Retinal pigment epithelial cell (primary cell): Measurements from ENCODE around the gene RPL18.

Experiments used
- DNase-seq: peaks from one replicate; pipeline ENCODE4 v3.0.0-alpha.2; 2010; ENCODE audit warnings: low read depth
- H3K4me3 ChIP-seq: 2 replicates; pipeline ENCODE4 v1.5.1; 2011; ENCODE audit warnings: mild to moderate bottlenecking, low read length, control low read depth, moderate library complexity
- TF ChIP-seq, protein P1 (sequence below): conservative IDR thresholded peaks from 2 replicates; pipeline ENCODE4 v1.5.1; 2011; ENCODE audit warnings: low read depth, low read length, control low read depth, inconsistent platforms

RPL18 gene

GRCh38 chr19:48615231-48616040 is 3.5 kb downstream of the RPL18 start:
- no peak for DNase-seq
- TF ChIP-seq, protein P1, sequence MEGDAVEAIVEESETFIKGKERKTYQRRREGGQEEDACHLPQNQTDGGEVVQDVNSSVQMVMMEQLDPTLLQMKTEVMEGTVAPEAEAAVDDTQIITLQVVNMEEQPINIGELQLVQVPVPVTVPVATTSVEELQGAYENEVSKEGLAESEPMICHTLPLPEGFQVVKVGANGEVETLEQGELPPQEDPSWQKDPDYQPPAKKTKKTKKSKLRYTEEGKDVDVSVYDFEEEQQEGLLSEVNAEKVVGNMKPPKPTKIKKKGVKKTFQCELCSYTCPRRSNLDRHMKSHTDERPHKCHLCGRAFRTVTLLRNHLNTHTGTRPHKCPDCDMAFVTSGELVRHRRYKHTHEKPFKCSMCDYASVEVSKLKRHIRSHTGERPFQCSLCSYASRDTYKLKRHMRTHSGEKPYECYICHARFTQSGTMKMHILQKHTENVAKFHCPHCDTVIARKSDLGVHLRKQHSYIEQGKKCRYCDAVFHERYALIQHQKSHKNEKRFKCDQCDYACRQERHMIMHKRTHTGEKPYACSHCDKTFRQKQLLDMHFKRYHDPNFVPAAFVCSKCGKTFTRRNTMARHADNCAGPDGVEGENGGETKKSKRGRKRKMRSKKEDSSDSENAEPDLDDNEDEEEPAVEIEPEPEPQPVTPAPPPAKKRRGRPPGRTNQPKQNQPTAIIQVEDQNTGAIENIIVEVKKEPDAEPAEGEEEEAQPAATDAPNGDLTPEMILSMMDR: no peak
- H3K4me3 ChIP-seq: no peak overlapping the region

DNA sequence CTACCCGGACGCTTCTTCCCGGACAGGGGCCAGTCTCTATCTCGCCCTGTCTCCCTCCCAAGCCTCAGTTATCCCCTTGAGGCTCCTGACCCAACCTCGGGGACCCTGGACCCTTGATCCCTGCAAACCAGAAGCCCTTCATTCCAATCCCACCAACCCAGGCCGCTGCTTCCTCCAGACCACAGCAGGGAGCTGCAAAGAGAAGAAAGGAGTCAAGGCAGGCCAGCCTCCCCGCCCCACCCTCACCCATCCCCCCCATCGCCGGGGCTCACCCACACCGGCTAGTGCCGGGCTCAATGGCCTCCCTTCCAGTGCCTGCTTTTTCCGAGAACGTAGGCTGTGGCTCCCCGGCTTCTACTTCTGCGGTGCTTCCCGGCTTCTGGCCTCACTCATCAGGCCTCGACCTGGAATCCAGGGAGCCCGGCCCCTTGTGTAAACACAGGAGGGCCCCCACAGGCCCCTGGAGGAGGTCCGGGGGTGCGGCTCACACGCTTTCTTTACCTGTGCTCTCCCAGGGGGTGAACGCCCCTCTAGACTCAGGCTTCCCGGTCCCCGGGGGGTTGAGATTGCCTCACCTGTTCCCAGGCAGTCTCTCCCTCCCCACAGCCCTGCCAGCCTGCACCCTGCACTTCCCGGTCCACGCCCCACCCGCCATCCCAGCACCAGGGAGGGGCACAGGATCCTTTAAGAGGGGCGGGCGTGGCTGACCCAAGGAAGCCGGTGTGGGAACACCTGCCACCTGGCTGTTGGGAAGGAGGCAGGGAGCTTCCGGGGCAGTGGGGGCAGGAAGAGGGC is 4.3 kb downstream of the RPL18 start, which contains the start of gene FAM83E:
FAM83E (minus strand) TSS at position 641 of the 795 bp plus-strand sequence. CDS start 1,704 bp downstream, outside the sequence.
- DNase-seq: no peak
- no peak within 1 kb of the TSS for H3K4me3 ChIP-seq
- TF ChIP-seq, protein P1: no peak

- TF ChIP-seq, protein P1: no peak
- no peak overlapping the region for H3K4me3 ChIP-seq
- DNase-seq: no peak
These were observed 5.0 kb downstream of the RPL18 start for GRCh38 chr19:48613852-48614435.

DNA sequence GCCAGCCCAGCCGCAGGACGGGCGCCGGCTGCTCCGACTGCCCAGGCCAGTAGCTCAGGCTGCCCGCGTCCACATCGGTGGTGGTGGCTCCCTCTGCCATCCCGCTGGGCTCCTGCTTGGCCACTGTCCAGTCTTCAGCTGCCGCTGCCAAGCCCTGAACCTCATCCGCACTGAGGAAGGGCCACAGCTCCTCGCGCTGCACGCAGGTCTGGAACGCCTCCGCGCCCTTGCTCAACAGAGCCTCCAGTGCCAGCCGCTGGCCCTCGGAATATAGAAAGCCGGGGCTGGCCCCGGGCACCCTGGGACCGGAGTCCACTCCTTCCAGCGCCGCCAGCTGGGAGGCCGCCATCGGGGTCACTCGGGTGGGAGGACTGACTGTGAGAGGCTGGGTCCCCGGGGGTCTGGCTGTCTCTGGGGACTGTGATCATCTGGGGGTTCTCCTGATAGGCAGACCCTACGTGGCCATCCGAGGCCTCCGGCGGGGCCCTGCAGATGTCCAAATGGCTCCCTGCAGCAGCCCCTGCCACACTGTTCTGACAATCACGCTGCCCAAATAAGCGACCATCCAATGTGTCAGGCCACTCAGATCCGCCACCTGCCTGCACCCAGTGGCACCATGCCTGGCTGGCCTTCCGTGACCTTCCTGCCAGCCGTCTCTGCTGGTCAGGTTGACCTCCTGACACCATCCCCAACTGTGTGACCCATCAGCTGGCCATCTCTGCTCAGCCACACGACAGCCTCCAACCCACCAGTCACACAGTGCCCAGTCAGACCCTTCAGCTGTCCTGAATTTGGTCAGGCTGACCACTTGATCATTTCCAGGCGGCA is 5.7 kb downstream of the RPL18 start:
- no peak for DNase-seq
- TF ChIP-seq, protein P1: no peak
- H3K4me3 ChIP-seq: no peak overlapping the region

DNA sequence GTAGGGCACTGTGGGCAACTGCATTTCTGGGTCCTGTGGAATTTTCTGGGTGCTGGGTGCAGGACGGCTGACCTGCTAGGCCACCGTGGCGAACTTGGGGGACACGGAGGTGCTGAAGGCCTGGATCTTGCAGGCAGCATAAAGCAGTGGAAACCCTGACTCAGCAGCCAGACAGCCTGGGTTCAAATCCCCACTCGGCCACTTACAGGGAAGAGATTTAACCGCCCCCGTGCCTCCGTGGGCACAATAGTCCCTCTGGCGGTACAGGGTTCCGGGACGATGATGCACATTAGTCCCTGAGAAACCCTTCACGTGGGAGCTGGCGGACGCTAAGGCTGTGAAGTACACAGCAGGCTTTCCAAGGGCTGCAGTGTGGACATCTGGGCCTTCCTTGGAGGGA is 7.1 kb downstream of the RPL18 start:
- no peak for DNase-seq
- TF ChIP-seq, protein P1: no peak
- H3K4me3 ChIP-seq: no peak overlapping the region

- no peak for DNase-seq
- H3K4me3 ChIP-seq: no peak overlapping the region
- TF ChIP-seq, protein P1: no peak
These were observed 9.3 kb downstream of the RPL18 start for GRCh38 chr19:48609571-48610108.
